Skeletal muscle tissue (tissue), 4 donors: Measurements from ENCODE around the gene ACER3. TPM values are rescaled to one million over a fixed set of nuclear protein-coding genes. Genes with fewer than 3 reads are reported as not detected.
"Not testable (repeated sequence)": the region's sequence is repeated elsewhere in the genome, so short reads cannot be mapped to it uniquely, and the experiment has no call there.

Experiments used
- H3K27ac ChIP-seq: one replicate; pipeline ENCODE4 v1.7.0; 2013; ENCODE audit warnings: mild to moderate bottlenecking, low read depth, low read length, inconsistent platforms
- H3K27me3 ChIP-seq, 3 donors: one replicate each; pipeline ENCODE4 v1.7.0; 2013; ENCODE audit warnings: low read length in 3 of 3; ENCODE audit not compliant: control insufficient read depth in 3 of 3, insufficient read depth in 3 of 3
- H3K36me3 ChIP-seq, 3 donors: one replicate each; pipeline ENCODE4 v1.7.0; 2013; ENCODE audit warnings: low read length in 3 of 3; ENCODE audit not compliant: control insufficient read depth in 3 of 3, insufficient read depth in 3 of 3
- H3K4me1 ChIP-seq, 3 donors: one replicate each; pipeline ENCODE4 v1.7.0; 2013; ENCODE audit warnings: low read length in 3 of 3, mild to moderate bottlenecking in 3 of 3; ENCODE audit not compliant: control insufficient read depth in 3 of 3, insufficient read depth in 3 of 3
- H3K4me3 ChIP-seq, 3 donors: one replicate each; pipeline ENCODE4 v1.7.0; 2013; ENCODE audit warnings: low read length in 3 of 3
- H3K9ac ChIP-seq, 3 donors: one replicate each; pipeline ENCODE4 v1.7.0; 2013; ENCODE audit warnings: low read length in 3 of 3, mild to moderate bottlenecking in 3 of 3, moderate library complexity in 2 of 3, low read depth in 1 of 3
- H3K9me3 ChIP-seq, 3 donors: one replicate each; pipeline ENCODE4 v1.7.0; 2013; ENCODE audit warnings: low read length in 3 of 3; ENCODE audit not compliant: control insufficient read depth in 3 of 3
- total RNA-seq: library from RNA; depleted of rRNA; stranded (reverse); fragments of >200 nt; gene quantifications from one replicate; pipeline ENCODE4 v1.2.3, GENCODE V29; 2014
- donor health status: Osteomylitis.

The ACER3 gene
- total RNA-seq, 1 donor from 2014 or later = 7.3 TPM

GRCh38 chr11:76846441-76846840 is 14.3 kb upstream of the ACER3 start:
- Histone ChIP-seq H3K9me3 (no peaks in the 10 kb centered on the region), H3K9ac (no peak overlapping the region), H3K27me3 (no peaks in the 10 kb centered on the region), H3K27ac (no peak overlapping the region), H3K4me3 (no peak overlapping the region), H3K4me1 (peaks cover 0 to 6% (median 3%) of the 10 kb centered on the region in 3 donors), H3K36me3 (no peaks in the 10 kb centered on the region)

- H3K27ac ChIP-seq = no peak overlapping the region
- no peak overlapping the region for H3K9ac ChIP-seq
- H3K36me3 ChIP-seq = no peaks in the 10 kb centered on the region
- no peaks in the 10 kb centered on the region for H3K27me3 ChIP-seq
- no peaks in the 10 kb centered on the region for H3K9me3 ChIP-seq
- peaks cover 0 to 6% (median 3%) of the 10 kb centered on the region in 3 donors for H3K4me1 ChIP-seq
- no peak overlapping the region for H3K4me3 ChIP-seq
Observed at GRCh38 chr11:76849376-76849775, 11.3 kb upstream of the ACER3 start.

- Histone ChIP-seq H3K27ac (no peak overlapping the region), H3K36me3 (no peaks in the 10 kb centered on the region), H3K27me3 (no peaks in the 10 kb centered on the region), H3K4me3 (no peak overlapping the region), H3K9me3 (no peaks in the 10 kb centered on the region), H3K9ac (no peak overlapping the region), H3K4me1 (peaks cover 0 to 6% (median 3%) of the 10 kb centered on the region in 3 donors)
Observed at GRCh38 chr11:76850130-76850529, 10.6 kb upstream of the ACER3 start.

- no peak overlapping the region for H3K27ac ChIP-seq
- no peak overlapping the region for H3K4me3 ChIP-seq
- no peak overlapping the region for H3K9ac ChIP-seq
- H3K4me1 ChIP-seq = peaks cover 0 to 6% (median 3%) of the 10 kb centered on the region in 3 donors
- H3K27me3 ChIP-seq = no peaks in the 10 kb centered on the region
- no peaks in the 10 kb centered on the region for H3K9me3 ChIP-seq
- no peaks in the 10 kb centered on the region for H3K36me3 ChIP-seq
Observed at GRCh38 chr11:76850815-76851214, 9.9 kb upstream of the ACER3 start.

- no peak overlapping the region for H3K4me3 ChIP-seq
- no peaks in the 10 kb centered on the region for H3K9me3 ChIP-seq
- no peaks in the 10 kb centered on the region for H3K27me3 ChIP-seq
- no peaks in the 10 kb centered on the region for H3K36me3 ChIP-seq
- H3K27ac ChIP-seq = no peak overlapping the region
- no peak overlapping the region for H3K9ac ChIP-seq
- peaks cover 2 to 6% (median 3%) of the 10 kb centered on the region in 3 donors for H3K4me1 ChIP-seq
Observed at GRCh38 chr11:76854709-76855108, 6.0 kb upstream of the ACER3 start.

GRCh38 chr11:76855670-76856069 is 5.0 kb upstream of the ACER3 start:
- H3K27ac ChIP-seq, H3K9ac ChIP-seq, H3K27me3 ChIP-seq, H3K4me3 ChIP-seq, H3K36me3 ChIP-seq, H3K4me1 ChIP-seq, H3K9me3 ChIP-seq: not testable (repeated sequence)

GRCh38 chr11:76856106-76856505 is 4.6 kb upstream of the ACER3 start:
- Histone ChIP-seq H3K36me3 (no peaks in the 10 kb centered on the region), H3K9ac (no peak overlapping the region), H3K4me1 (peaks cover 0 to 3% (median 0%) of the 10 kb centered on the region in 3 donors), H3K27me3 (no peaks in the 10 kb centered on the region), H3K9me3 (no peaks in the 10 kb centered on the region), H3K4me3 (no peak overlapping the region), H3K27ac (no peak overlapping the region)

- Histone ChIP-seq H3K9ac (no peak overlapping the region), H3K27me3 (no peaks in the 10 kb centered on the region), H3K4me3 (no peak overlapping the region), H3K9me3 (no peaks in the 10 kb centered on the region), H3K36me3 (no peaks in the 10 kb centered on the region), H3K27ac (no peak overlapping the region), H3K4me1 (peaks cover 3 to 8% (median 4%) of the 10 kb centered on the region in 3 donors)
Observed at GRCh38 chr11:76856571-76856970, 4.1 kb upstream of the ACER3 start.

- no peak overlapping the region for H3K9ac ChIP-seq
- H3K4me1 ChIP-seq = peaks cover 7 to 12% (median 9%) of the 10 kb centered on the region in 3 donors
- H3K27ac ChIP-seq = no peak overlapping the region
- no peaks in the 10 kb centered on the region for H3K36me3 ChIP-seq
- H3K27me3 ChIP-seq = no peaks in the 10 kb centered on the region
- H3K4me3 ChIP-seq = no peak overlapping the region
- no peaks in the 10 kb centered on the region for H3K9me3 ChIP-seq
Observed at GRCh38 chr11:76857781-76858410, 2.8 kb upstream of the ACER3 start.

- no peaks in the 10 kb centered on the region for H3K36me3 ChIP-seq
- H3K9ac ChIP-seq = no peak overlapping the region
- H3K4me1 ChIP-seq = peaks cover 7 to 12% (median 9%) of the 10 kb centered on the region in 3 donors
- peak overlapping the region; percentile 84 for H3K27ac ChIP-seq
- no peak overlapping the region for H3K4me3 ChIP-seq
- no peaks in the 10 kb centered on the region for H3K27me3 ChIP-seq
- H3K9me3 ChIP-seq = no peaks in the 10 kb centered on the region
Observed at GRCh38 chr11:76859708-76860227, 950 bp upstream of the ACER3 start.
